MCF 10A (cell line): Measurements from ENCODE around the gene PCSK6. TPM values are rescaled to one million over a fixed set of nuclear protein-coding genes. Genes with fewer than 3 reads are reported as not detected.

Source experiments
- BruUV-seq: library from RNA; stranded (reverse); fragments of 400-500 nt; replicated peaks from 2 replicates; lab custom pipeline; 2021; lab: Mats Ljungman, UMichigan
- CTCF ChIA-PET: fragments of 300-600 bp; sonication (Branson Sonifier 250); formaldehyde crosslinking; extraction: SDS; loops from one replicate; lab custom pipeline; 2021; ENCODE audit warnings: antibody characterized with exemption, inconsistent platforms; lab: Yijun Ruan, JAX
- POLR2A ChIA-PET: fragments of 300-600, 350-650 bp; sonication (Branson Sonifier 250); formaldehyde crosslinking; extraction: SDS; loops from one replicate; lab custom pipeline; 2020; ENCODE audit warnings: antibody characterized with exemption, inconsistent platforms; lab: Yijun Ruan, JAX
- DNase-seq: peaks from one replicate; pipeline ENCODE4 v3.0.0-alpha.2; 2018; ENCODE audit not compliant: unreplicated experiment
- H3K27ac Mint-ChIP-seq: one replicate; pipeline ENCODE4 v1.8.0; 2022; ENCODE audit warnings: mild to moderate bottlenecking, low read depth, mixed read lengths; ENCODE audit not compliant: unreplicated experiment
- H3K27me3 Mint-ChIP-seq: one replicate; pipeline ENCODE4 v1.8.0; 2022; ENCODE audit warnings: mixed read lengths; ENCODE audit not compliant: insufficient read depth, unreplicated experiment
- H3K36me3 Mint-ChIP-seq: one replicate; pipeline ENCODE4 v1.8.0; 2022; ENCODE audit warnings: mild to moderate bottlenecking, moderate library complexity, mixed read lengths; ENCODE audit not compliant: insufficient read depth, unreplicated experiment
- H3K4me1 Mint-ChIP-seq: one replicate; pipeline ENCODE4 v1.8.0; 2022; ENCODE audit warnings: mixed read lengths; ENCODE audit not compliant: insufficient read depth, unreplicated experiment
- H3K4me3 Mint-ChIP-seq: one replicate; pipeline ENCODE4 v1.8.0; 2022; ENCODE audit warnings: mild to moderate bottlenecking, moderate library complexity, mixed read lengths; ENCODE audit not compliant: unreplicated experiment
- H3K9me3 Mint-ChIP-seq: one replicate; pipeline ENCODE4 v1.8.0; 2022; ENCODE audit warnings: mixed read lengths; ENCODE audit not compliant: unreplicated experiment
- CTCF ChIP-seq: fragments of 200-600 bp; IDR thresholded peaks from one replicate; pipeline ENCODE4 v1.8.0; 2022; ENCODE audit warnings: antibody characterized with exemption, mild to moderate bottlenecking; ENCODE audit not compliant: unreplicated experiment
- intact Hi-C: fragments of 100-400 bp; cut with micrococcal nuclease; formaldehyde crosslinking; loops from 2 replicates; pipeline ENCODE4 v1.14.1; 2022
- total RNA-seq: library from RNA; stranded (reverse); gene quantifications from 2 replicates; pipeline ENCODE4 v1.2.3, GENCODE V29; 2022

Gene PCSK6
- total RNA-seq, 1 experiment from 2014 or later = 30.8 TPM

- TF ChIP-seq CTCF = no peak
- ChIA-PET POLR2A (interaction anchor here (1.0 kb wide), 1 partner anchor 20 kb away, joined by 4 read pairs; no protein-coding TSS in a partner anchor), CTCF (interaction anchor here (0.6 kb wide), 1 partner anchor 38 kb away, joined by 3 read pairs; no protein-coding TSS in a partner anchor)
- H3K4me3 Mint-ChIP-seq = no peak overlapping the region
- DNase-seq = no peak
- no peaks in the 10 kb centered on the region for H3K27me3 Mint-ChIP-seq
- no peak overlapping the region for H3K27ac Mint-ChIP-seq
- no peaks in the 10 kb centered on the region for H3K9me3 Mint-ChIP-seq
- intact Hi-C loops = no loop called here
- H3K4me1 Mint-ChIP-seq = no peaks in the 10 kb centered on the region
- no TSS peak for BruUV-seq
- no peaks in the 10 kb centered on the region for H3K36me3 Mint-ChIP-seq
Measured at GRCh38 chr15:101534376-101534970, 45.0 kb upstream of the PCSK6 start.

DNA sequence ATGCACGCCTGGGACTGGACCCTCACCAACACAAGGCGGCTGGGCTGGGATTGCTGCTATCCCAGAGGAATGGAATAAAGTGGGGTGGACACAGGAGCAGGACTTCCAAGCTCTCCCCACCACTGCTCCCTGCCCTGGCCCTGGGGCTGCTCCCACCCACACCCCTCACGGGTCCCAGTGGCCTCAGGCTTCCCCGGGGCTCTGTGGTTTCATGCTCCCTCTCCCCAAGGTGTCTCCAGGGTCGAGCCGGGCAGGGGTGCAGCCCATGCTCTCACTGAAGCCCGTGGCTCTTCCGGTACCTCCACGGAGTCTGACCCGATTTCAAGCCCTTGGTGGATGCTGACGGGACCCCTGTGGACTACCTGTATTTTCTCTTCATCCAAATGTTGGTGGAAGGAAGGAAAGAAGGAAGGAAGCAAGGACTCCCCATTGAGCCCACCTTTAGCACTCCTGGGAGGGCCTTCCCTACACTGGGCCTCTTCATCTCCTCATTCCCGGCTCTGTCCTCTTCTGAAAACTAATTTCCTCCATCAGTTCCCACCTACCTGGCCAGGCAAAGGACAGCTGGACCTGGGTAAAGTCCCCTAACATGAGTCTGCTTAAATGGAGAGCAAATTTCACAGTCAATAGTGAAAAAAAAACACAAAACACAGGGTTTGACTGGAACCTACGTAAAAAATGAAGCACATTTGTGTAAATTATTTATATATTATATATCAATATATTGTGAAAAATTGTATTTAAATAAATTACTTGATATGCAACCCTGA, 44.0 kb upstream of the PCSK6 start:
- Mint-ChIP-seq H3K4me1 (no peaks in the 10 kb centered on the region), H3K9me3 (no peaks in the 10 kb centered on the region), H3K27ac (no peak overlapping the region), H3K4me3 (no peak overlapping the region), H3K27me3 (no peaks in the 10 kb centered on the region), H3K36me3 (no peaks in the 10 kb centered on the region)
- TF ChIP-seq CTCF = no peak
- ChIA-PET CTCF (no interaction called here), POLR2A (interaction anchor here (1.0 kb wide), 1 partner anchor 19 kb away, joined by 4 read pairs; no protein-coding TSS in a partner anchor)
- DNase-seq = no peak
- no TSS peak for BruUV-seq
- intact Hi-C loops = no loop called here

DNA sequence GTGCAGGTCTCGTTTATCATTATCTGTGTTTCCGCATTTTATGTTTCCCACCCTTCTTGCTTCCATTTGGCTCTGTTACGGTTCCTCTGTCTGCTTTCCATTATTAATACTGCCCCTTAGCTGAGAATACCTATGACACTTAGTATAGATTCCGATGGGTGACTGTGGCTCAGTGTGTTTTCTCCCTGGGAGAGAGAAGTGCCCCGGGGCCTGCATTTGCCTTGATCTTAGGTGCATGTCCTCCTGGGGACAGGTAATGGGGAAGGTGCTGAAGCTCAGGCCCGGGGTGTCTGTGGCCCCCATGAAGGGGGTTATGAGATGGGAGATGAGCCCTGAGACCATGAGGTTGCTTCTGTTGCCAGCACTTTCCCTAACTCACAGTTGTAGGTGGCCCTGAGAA, 43.4 kb upstream of the PCSK6 start:
- ChIA-PET POLR2A (no interaction called here), CTCF (no interaction called here)
- Mint-ChIP-seq H3K27me3 (no peaks in the 10 kb centered on the region), H3K4me1 (no peaks in the 10 kb centered on the region), H3K27ac (no peak overlapping the region), H3K9me3 (no peaks in the 10 kb centered on the region), H3K4me3 (no peak overlapping the region), H3K36me3 (no peaks in the 10 kb centered on the region)
- BruUV-seq = no TSS peak
- intact Hi-C loops = no loop called here
- no peak for DNase-seq
- no peak for TF ChIP-seq CTCF

DNA sequence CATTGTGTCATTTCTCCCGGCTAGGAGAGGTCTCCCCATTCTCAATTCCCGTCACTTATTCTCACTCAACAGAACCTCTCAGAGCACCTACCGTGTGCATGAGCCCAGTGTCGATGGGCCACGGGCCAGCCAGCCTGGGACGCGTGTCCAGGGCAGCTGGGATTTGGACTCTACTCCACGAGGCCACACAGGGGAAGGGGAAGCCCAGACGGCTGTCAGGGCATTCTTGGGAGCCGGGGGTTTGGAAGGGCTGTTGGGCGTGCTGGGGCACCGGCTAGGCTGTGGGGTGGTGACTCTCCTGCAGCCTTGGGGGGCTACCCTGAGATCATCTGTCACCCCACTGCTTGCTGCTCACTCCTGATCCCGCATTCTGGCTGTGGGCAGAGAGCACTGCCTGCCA, 41.7 kb upstream of the PCSK6 start:
- no peak for DNase-seq
- Mint-ChIP-seq H3K27ac (no peak overlapping the region), H3K27me3 (no peaks in the 10 kb centered on the region), H3K9me3 (no peaks in the 10 kb centered on the region), H3K36me3 (no peaks in the 10 kb centered on the region), H3K4me3 (no peak overlapping the region), H3K4me1 (no peaks in the 10 kb centered on the region)
- intact Hi-C loops = no loop called here
- ChIA-PET POLR2A (no interaction called here), CTCF (no interaction called here)
- no peak for TF ChIP-seq CTCF
- BruUV-seq = no TSS peak
